Measurements from ENCODE around the gene RASGRF1.
"Not testable (repeated sequence)": the region's sequence is repeated elsewhere in the genome, so short reads cannot be mapped to it uniquely, and the experiment has no call there.

RASGRF1 gene

DNA sequence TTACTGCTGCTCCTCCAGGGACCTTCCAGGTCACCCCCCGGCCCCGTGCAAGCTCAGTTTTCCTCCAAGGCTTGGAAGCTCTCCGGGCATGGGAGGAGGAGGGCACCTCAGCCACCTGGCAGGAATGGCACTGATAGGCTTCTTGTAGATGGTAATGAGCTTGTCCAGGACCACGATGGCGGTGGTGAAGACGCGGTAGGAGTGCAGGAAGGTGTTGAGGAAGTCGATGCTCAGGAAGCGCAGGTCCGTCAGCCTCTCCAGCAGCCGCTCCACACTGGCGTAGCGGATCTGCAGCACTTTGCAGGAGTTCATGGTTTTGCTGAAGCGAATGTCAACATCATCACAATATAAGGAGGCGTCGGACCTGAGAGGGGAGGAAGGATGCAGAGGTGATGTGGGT lies 84.5 kb downstream of the RASGRF1 start:
- DNase-seq (ENCODE audit: low read depth in 2 of 2), result no peak

DNA sequence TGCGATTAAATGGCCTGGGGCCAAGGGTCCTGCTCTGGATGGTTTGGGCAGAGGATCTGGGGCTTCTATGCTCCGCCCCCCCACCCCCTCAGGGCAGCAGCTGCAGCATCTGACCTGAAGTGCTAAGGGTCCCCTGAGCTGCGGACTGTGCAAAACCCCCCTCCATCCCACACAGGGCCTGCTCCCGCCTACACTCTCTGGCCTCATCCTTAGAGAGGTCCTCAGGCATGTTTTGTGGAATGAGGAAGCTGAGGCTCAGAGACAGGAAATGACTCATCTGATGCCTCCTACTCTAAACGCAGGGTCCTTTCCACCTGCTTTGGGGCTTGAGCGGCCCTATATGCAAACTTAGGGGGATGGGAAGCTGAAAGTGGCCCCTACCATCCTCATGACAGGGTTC lies 86.2 kb downstream of the RASGRF1 start:
- DNase-seq (ENCODE audit: low read depth in 2 of 2), result no peak

DNA sequence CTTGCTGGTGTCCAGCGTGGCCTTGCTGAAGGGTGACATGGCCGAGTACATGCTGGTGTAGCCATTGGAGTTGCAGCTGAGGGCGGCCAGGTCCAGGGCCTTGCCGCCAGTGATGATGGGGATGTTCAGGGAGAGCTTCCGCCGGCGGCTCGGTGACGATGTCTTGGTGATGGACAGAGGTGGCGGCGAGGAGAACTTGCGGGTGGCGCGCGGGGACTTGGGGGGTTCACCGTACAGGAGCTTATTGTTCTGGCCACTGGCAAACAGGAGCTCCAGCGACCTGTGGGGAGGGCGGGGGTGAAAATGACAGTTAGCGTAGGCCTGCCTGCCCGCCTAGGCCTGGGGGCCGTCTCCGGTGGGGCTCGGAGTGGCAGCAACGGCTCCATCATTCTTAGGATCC lies 86.7 kb downstream of the RASGRF1 start:
- no peak for DNase-seq (ENCODE audit: low read depth in 2 of 2)

DNA sequence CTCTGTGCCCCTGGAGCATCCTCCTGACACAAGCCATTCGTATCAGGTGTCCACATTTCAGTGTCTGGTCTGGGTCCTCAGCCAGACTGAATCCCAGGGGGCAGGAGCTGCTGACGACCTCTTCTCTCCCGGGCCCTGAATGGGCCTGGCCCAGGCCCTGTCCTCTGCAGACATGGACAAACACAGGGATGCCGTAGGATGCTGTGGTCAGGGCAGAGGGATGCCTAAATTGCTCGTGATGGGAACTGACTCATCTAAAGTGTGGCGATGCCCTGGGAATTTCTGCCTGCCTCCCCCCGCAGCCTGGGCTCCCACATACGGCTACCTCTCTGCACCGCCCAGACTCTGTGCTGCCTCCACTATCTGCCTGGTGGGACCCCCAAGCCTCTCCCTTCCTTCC lies 87.3 kb downstream of the RASGRF1 start:
- DNase-seq (ENCODE audit: low read depth in 2 of 2), result no peak

DNA sequence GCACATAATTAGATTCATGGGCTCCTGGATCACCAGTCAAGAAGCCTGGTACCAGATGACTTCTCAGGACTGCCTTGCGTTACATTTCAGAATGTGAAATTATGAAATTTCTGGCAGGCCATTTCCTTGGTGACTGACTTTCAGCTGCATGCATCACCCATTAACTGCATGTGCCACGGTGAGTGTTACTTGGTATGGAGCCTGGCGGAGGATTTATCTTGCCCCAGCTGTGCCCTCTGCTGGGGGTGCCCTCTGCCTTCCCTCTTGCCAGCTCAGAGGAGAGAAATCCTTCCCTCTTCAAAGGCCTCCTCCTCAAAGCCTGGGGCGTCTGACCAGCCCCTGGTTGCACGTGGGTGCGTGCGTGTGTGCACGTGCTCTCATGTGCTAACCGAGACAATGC lies 88.0 kb downstream of the RASGRF1 start:
- no peak for DNase-seq (ENCODE audit: low read depth in 2 of 2)

DNA sequence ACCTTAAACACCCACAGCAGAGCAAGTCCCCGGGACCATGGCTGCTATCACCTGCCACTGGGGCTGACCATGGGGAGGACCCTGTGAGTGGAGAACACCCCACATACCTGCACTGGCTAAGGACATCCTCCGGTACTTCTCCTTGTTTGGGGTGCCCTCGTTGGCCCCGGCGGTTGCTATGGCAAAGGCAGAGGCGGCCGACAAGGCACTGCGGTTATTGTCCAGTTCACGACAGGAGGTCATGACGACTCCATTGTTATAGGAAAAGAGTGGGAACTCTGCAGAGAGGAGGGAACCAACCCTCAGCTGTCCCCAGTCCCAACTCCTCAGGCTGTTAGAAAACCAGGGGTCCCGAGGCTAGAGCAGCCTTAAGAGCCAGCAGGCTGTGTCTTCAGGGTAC lies 90.9 kb downstream of the RASGRF1 start:
- DNase-seq (ENCODE audit: low read depth in 2 of 2), result no peak

DNA sequence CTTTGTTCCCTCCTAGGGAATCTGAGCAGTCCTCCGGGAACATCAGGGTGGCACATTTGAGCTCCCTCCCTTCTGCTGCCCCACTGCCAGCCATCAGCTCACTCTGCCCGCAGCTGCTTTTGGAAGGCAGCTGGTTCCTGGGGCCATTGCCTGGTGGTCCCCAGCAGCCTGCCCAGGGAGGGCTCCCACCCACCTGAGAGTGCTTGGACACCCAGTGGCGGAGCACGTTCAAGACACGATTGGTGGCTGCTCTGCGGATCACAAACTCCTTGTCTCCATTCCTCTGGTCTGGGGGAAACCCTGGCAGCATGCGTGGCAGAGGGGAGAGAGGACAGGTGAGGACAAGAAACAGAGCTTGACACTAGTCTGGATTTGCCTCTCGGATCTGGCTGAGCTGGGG lies 92.1 kb downstream of the RASGRF1 start:
- DNase-seq (ENCODE audit: low read depth in 2 of 2), result no peak

DNA sequence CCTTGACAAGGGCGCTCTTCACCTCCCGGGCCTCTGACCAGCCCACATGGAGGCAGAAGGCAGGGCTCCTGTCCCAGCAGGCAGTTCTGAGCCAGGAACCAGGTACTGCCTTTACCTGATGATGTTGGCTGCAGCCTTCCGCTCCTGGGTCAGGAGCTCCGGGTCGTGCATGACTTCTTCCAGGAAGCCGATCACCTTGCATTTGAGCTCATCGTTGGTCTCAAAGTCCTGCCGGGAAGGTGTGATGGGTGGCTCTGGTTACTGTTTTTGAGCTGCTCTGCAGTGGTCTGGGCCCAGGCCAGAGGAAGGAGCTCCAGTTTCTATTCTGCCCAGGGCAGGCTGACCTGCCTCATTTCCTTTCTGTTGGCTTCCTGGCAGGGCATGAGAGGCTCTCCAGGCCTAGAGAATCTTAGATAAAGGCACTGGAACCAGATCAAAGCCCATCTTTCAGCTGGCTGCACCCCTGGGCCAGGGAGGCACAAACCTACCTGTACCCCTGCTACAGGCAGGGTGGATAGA lies 92.5 kb downstream of the RASGRF1 start:
- no peak for DNase-seq (ENCODE audit: low read depth in 2 of 2)

DNA sequence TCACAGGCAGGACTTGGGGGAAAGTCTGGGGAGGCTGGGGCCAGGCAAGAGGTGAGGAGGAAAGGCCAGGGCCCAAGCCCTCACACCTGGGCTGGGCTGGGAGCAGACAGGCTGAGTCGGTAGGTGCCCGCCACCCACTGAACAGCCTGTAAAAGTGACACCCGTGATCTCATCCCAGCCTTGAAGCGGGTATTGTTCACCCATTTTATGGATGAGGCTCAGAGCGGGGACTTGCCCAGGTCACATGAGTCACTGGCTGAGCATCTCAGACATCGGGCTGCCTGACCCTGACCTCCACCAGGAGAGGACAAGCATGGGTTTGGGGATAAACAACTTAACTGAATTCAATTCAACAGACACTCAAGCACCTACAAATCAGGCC lies 93.7 kb downstream of the RASGRF1 start:
- DNase-seq (ENCODE audit: low read depth in 2 of 2), result no peak

DNA sequence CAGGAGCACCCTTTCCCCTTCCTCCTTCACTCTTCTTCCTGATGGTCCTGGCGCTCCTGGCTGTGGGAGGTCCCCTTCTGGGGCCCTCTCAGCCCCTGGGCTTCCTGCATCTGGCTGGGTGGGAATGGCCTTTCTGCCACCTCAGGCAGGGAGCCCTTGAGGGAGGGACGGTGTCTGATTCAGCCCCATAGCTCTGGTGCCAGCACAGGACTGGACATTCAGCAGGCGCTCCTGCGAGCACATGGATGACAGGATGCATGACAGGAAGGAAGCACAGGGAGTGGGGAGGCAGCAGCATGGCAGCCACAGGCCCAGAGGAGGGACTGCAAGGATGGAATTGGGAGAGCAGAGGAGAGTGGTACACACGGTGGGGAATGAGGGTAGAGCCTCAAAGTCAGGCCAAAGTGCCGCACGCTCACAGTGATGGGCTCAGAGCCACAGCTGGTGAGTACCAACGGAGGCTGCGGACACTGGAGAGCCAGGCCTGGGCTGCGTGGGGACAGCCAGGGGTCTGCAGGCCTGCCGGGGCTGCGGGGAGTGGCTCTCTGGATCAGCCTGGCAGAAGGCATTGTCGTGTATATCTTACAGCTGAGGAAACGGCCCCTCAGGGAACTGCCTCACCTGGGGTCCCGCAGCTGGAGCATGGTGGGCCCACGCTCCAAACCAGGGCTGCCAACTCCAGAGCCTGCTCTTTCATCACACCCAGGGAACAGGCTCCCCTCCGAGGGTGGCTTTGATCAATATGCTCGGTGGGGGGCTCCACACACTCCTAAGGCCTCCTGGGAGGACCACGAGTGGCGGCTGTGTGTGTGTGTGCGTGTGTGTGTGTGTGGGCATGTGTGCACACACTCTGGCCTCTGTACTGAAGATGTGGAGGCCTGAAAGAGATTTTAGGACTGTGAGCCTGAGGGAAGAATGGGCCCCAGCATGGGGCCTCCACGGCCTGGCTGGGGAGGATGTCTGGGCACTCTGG lies 94.4 kb downstream of the RASGRF1 start:
- DNase-seq (ENCODE audit: low read depth in 2 of 2), result no peak

DNA sequence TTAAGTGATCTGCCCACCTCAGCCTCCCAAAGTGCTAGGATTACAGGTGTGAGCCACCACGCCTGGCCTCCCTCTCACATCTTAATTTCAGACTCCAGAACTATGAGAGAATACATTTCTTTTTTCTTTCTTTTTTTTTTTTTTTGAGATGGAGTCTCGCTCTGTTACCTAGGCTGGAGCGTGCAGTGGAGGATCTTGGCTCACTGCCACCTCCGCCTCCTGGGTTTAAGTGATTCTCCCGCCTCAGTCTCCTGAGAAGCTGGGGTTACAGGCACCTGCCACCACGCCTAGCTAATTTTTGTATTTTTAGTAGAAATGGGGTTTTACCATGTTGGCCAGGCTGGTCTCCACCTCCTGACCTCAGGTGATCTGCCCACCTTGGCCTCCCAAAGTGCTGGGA lies 95.4 kb downstream of the RASGRF1 start:
- DNase-seq (ENCODE audit: low read depth in 2 of 2), result not testable (repeated sequence)

DNA sequence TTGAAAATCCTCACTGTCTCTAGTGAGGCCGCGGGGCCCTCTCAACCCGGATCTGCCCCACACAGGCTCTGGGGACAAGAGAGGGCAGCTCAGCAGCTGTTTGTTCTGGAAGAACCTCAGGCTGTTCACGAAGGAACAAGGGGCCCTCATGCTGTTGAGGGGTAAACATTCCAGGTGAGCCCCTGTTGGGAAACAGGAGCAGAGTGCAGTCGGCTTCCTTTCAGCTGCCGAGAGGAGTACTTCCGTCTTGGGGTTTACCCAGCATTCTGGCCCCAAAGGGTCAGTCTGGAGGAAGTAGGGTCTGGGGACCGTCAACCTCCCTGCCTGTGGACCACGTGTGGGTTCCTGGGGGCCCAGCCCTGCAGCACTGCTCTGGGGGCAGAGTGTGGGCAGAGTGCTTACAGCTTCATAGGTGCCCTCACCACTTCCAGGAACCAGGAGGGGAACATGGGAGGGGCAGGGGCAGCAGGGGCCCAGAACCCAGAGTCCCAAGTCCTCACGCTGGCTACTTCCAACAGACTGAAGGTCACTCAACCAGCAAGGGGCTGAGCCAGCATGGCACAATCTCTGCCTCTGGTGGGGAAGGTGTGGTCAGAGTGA lies 96.5 kb downstream of the RASGRF1 start:
- DNase-seq (ENCODE audit: low read depth in 2 of 2), result no peak

DNA sequence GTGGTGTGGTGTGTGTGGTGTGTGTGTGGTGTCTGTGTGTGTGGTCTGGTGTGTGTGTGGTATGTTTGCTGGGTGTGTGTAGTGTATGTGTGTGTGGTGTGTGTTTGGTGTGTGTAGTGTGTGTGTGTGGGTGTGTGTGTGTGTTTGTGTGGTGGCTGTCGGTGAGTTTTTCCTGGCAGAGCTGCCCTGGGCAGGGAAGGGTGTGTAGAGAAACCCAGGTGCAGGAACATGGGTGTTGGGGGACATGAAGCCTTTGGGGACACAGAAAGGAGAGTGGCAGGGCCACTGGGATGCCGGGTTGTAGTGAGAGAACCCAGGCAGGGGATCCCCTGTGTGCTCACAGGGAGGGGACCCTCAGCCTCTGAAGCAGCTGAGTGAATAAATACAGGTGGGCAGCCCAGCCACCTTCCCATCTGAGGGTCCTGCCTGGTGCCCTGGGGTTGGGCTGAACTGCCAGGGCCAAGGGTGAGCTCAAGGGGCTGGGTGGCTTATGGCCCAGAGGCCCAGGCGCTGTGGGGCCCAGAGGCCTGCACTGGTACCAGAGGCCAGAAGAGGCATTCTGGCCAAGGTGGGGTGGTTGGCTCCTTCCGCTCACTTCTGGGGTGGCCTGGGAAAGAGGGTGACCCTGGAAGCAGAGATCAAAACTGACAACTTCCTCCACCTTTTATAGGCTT lies 97.2 kb downstream of the RASGRF1 start:
- DNase-seq (ENCODE audit: low read depth in 2 of 2), result no peak

DNA sequence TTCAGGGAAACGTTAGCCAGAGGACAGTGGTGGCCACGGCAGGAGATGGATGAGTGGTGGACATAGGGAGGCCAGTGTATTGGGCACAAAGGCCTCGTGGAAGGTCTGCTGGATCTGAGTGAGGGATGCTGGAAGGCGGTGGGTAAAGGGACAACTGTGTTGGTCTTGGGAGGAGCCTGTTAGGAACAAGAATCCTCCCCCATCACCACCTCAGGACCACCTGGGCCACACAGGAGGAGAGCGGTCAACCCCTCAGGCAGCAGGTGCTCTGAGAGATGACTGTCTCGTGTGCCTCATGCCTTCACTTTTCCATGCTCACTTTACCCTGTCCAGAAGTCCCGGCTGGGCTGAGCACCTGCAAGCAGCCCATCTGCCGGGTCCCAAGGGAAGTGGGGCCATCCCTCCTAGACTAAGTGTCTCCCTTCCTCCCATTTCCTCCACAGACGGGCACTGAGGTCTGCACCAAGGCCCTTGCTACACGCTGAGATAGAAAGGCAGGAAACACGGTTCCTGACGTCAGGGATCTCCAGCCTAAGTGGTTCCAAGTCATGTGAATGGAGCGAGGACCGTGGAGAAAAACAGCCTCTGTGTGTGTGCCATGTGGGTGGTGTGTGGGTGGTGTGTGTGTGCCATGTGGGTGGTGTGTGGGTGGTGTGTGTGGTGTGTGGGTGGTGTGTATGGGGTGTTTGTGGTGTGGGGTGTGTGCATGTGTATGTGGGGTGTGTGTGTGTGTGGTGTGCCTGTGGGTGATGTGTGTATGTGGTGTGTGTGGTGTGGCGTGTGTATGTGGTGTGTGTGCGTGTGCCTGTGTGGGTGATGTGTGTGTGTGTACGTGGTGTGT lies 97.9 kb downstream of the RASGRF1 start:
- DNase-seq (ENCODE audit: low read depth in 2 of 2), result no peak

DNA sequence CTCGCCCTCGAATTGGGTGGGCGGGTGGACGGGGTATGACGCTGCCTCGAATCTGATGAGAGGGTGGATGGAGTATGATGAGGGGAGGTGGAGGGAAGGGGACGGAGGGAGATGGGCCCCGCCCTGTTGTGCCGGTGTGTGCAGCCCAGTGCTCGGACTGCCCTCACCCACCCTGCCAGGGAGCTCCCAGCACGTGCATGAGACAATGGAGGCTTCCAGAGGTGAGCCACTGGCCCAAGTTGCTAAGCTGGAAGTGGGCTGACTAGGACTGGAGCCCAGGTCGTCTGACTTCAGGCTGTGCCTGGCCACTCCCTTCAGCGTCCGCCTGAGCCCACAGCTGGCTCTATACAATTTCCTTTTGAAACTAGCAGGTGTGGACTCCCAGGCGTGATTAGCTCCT lies 98.7 kb downstream of the RASGRF1 start:
- no peak for DNase-seq (ENCODE audit: low read depth in 2 of 2)

DNA sequence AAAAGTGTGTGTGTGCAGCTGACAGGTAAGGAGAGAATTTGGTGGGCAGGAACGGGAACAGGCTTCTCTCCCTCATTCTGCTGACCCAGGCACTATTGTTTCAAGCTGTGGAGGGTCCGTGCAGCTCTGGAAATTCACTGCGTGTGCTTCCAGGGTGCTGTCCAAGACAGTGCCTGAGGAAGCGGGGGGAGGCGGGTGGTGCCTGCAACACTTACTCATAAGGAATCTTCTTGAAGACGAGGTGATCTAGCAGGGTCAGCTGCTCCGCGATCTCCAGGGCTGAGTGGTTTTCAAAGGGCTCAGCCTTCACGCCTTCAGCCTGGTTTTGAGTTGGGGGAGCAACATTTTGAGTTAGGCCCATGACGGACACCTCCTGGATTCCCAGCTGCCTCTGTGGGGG lies 99.1 kb downstream of the RASGRF1 start:
- no peak for DNase-seq (ENCODE audit: low read depth in 2 of 2)

DNA sequence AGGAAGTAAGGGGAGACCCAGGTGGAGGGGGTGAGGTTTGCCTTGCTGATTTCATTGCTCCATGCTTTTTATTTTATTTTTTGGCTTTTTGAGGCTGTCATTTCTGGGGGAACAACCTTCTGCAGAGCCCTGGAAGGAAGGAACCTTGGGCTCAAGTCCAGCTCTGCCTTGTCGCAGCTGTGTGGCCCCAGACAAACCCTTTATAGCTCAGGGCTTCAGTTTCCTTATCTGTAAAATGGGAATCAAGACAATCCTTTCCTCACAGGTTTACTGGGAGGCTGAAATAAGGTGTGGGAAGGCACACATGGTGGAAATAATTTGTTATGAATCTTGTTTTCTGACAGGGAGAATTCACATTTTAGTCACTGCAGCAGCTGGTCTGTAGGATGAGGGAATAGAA lies 100.3 kb downstream of the RASGRF1 start:
- DNase-seq (ENCODE audit: low read depth in 2 of 2), result no peak

DNA sequence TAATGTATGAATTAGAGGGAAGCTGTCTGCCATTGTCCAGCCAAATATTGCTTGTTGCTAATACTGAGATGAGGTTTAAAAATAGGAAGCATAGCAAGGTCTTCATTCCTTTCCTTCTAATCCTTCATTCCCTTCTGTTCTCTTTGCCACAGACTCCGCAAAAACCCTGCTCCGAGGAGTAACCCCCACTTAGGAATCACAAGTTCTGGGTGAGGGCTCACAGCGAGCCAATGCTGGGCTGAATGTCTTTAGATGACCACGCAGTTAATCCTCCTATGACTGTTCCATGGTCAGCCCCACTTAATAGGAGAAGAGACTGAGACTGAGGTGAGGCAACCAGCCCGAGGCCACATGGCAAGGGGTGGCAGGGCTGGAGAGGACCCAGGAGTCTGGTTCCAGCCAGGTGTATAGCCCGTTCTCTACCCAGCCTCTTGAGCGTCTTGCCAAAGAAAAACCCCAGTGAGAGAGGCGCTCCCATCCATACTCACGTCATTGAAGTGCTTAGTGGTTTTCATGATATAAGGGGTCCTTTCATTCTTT lies 100.8 kb downstream of the RASGRF1 start:
- DNase-seq (ENCODE audit: low read depth in 2 of 2), result no peak

DNA sequence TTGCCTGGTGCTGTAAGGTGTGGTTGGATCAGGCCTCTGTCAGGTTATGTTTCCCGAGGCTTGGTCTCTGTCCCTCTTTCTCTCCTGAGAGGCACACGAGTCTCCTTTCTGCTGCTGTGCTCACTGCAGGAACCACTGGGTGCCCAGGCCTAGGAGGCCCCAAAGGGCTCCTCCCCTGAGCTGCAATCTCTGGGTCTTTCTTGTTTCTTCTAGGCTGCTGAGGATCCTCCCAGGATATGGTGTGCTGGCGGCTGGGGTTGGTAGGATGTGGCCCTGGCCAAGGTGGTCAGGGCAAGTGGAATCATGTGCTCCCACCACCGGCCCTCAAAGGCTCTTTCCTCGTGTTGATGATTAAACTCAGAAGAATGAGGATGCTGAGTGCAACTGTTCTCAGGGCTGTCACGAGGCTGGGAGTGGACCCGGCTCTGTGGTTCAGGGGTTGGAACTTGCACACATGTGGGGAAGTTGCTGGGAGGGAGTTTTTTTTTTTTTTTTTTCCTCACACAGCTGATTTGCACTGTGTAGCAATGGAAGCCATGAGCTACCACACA lies 102.1 kb downstream of the RASGRF1 start:
- DNase-seq (ENCODE audit: low read depth in 2 of 2), result no peak

DNA sequence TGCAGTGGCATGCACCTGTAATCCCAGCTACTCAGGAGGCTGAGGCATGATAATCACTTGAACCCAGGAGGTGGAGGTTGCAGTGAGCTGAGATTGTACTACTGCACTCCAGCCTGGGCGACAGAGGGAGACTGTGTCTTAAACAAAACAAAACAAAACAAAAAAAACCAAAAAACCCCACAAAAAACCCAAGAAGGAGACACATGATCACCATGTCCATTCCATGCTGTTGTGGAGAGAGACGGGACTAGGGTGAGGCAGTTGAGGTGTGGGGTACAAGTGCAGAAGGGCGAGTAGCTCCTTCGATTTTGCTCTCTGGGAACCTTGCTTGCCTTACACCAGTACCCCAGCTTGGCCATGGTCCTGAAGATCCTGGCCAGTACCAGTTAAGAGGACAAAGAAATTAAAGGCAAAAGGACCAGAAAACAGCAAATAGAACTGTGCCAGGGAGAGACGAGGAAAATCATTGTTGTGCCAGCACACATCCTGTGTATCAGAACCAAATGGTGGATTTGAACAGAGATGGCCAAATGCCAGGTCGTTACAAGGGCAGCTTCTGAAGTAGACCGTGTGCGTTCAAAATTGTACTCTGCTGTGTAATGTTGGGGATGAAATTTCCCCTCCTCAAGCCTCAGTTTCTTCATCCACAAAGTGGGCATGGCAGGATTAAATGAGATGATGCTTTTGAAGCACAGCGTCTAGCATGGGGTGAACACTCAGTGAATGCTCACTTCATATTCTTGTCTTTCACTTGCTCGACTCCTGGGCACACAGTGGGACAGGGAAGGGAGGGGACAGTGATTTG lies 102.8 kb downstream of the RASGRF1 start:
- DNase-seq (ENCODE audit: low read depth in 2 of 2), result no peak

Measured in stimulated activated CD8-positive, alpha-beta memory T cell treated with anti-CD3 and anti-CD28 coated beads, Interleukin-7, amount 100 ng/mL, for 4 hours (primary cell).